ENCODE measurements around the gene SLC38A11.

The SLC38A11 gene

DNA sequence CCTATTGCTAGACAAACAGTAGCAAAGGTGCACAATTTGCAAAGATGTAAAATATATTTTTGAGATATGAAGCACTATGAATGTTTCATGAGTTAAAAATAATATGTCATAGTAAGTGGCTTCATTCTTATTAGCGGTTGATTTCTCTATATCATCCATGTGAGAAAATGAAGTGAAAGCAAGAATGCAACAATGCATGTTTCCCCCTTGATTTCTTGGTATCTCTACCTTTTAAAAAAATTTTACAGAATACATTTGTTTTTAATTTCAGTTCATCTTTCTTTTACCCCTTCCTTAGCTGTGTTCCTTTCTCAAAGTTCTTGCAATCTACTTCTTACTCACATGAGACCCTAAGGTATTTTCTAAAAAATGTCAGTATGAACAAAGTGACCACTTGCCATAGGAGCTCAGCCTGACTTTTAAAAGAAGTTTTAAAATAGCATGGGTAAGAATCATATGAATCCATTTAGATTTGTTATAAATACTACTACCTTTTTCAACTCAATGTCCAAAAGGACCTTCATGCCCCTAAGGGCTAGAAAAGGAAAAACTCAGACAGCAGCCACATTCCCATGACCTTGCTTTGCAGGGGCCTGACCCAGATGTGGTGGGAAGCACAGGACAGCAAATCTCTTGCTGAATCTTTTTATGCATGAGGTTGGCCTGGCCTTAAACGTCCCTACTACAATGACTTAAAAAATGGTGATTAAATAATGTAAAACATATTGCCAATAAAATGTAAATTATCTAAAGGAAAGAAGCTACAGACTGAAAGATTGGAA lies 14.8 kb upstream of the SLC38A11 start:
- no peak for DNase-seq

DNA sequence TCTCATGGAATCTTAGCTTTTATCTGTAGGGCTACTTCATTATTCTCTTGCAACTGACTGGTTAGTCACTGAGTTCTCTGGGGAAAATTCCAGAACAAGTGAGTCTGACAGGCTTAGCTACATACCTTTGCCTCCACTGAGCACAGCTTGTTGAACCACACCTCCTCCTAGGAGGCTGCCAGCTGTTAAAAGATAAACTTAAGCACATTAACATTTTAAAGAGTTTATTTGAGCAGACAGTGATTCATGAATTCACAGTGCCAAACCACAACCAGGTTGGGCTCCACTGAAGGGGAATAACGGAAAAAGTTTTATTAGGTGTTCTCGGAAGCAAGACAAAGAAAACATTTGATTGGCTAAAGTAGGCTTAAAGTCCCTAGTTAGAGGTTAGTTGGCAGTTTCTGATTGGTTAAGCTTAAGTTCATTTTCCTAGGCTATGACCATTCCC lies 12.5 kb upstream of the SLC38A11 start:
- DNase-seq: no peak

DNA sequence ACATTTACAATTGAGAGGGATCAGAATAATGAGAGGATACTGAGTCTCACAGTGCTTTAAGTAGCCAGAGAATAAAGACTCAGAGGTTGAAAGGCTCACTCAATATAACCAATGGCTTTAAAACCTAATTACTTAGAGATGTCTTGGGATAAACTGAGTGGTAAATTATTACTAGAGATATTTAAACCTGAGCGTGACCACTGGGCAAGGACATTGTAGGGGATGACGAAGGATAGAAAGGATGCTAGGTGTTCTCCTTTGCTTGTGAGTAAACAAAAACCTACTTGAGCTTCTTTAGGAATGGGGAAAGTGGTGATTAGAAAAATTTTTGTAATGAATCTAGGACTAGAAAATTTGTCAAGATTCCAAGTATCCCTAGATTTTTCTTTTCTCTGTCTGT lies 12.0 kb upstream of the SLC38A11 start:
- no peak for DNase-seq

DNA sequence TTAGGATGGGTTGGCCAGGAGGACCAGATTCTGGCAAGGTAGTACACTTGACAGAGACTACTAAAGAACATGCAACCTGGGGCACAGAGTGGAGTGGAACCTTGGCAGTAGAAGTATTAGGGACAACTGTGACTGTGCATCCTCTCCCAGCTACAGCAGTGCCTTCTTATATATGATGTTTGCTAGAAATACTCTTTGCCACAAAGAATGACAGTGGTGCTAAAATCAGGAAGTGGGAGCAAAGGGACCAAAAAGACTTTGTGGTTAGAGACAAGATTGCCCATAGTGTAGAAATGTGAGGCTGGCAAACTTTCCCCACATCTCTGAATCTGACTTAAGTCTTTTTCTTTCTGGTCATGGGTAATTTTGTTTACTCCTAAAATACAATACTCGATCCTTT lies 9.4 kb upstream of the SLC38A11 start:
- DNase-seq: no peak

DNA sequence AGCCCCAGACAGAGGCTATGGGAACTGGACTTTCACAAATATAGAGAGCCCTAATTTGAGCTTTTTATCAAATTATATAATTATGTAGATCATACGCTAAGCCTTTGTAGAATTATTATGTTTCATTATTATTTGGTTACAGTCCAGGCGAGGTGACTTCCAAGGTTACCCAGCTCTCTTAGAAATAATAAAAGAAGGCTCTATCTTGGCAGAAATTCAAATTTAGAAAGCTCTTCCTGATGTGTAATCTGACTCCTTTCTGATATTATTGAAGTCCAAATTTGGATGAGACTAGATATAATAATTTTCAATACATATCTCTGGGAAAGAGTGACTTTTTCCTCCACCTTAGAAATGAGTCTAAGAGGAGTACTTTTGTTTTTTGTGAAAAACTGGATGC lies 4.8 kb upstream of the SLC38A11 start:
- no peak for DNase-seq

DNA sequence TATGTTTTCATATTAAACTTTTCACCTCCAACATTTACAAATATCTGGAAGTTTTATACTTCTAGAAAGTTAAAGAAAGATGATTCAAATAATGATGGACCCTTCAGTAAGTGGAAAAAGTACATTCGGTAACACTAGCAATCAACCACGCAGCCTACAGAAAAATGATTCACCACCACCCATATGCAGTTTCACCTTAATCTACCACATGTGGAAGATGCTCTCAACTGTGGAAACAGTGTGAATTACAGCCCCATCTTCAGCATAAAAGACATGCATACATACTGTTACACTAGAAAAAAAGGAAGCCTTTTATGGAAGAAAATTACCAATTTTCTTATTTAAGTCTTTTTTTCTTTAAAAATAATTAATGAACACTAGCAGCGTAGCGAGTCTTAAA lies 1.1 kb downstream of the SLC38A11 start:
- DNase-seq: no peak

DNA sequence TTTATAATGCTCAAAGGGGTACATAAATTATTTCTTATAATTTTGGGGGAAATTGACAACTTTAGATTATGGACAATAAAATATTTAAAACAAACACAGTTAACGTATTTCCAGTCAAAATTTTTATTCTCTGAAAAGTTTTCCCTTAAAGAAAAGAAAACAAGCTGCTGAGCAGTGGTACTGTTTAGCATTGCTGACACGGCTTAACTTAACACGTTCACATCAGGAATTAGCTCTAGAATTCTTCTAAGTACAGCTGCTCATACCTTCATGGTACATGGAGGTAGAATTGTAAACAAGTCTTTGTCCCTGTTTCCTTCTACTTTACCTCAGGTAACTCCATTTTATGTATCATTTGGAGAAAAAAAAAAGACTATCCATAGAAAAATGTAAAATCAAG lies 2.0 kb downstream of the SLC38A11 start:
- no peak for DNase-seq

DNA sequence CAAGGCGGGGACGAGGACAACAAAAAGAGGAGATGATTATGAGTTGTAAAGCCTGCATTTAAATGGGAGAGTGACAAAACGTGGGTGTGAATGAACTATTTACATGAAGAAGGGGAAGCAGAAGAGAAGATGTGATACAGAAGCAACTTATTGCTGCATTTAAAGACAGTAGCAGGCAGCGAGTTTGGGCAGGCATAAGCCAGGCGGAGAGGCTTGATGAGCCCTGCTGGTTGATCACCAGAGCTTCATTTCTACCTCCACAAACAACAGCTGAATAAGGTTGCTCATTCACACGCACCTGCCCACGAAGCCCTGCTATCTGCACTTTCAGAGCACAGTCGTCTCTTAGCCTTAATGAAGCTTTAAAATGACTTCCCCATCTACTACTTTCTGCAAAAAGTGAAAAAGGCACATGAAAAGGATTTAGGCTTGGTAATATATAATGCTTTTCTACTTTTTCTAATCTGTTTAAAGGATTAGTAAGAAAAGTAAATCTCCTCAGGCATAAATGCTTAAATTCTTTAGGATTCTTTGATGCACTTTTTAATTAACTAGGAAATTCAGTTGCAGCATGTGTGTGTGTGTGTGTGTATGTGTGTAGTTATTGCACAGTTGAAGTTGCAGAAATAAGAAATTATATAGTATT lies 3.1 kb downstream of the SLC38A11 start:
- DNase-seq: no peak

DNA sequence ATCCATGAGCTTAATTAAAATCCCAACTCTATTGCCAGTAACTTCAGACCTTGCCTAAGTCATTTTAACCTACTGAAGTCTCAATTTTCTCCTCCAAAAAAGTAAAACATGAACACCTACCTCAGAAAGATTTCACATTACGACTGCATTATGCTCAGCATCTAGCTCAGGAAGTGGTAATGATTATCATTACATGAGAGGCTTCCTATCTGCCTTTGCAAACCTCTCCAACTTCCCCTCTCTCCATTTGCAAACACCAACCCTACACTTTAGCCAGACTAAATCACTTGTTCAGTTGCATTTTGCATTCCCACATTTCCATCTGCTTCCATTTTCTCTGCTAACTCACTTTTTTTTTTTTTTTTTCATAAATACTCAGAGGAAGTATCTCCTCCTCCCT lies 6.8 kb downstream of the SLC38A11 start:
- no peak for DNase-seq

DNA sequence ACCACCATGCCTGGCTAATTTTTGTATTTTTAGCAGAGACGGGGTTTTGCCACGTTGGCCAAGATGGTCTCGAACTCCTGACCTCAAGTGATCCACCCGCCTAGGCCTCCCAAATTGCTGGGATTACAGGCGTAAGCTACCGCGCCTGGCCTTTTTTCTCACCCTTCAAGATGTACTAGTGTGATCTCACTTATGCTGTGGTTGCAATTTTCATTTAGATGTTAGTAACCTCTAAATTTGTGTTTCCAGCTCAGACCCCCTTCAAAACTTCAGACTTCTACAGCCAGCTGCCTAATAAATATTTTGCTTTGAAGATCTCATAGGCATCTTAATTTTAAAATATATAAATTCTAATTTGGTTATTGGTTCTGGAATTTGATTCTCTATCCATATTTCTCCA lies 8.0 kb downstream of the SLC38A11 start:
- DNase-seq: no peak

DNA sequence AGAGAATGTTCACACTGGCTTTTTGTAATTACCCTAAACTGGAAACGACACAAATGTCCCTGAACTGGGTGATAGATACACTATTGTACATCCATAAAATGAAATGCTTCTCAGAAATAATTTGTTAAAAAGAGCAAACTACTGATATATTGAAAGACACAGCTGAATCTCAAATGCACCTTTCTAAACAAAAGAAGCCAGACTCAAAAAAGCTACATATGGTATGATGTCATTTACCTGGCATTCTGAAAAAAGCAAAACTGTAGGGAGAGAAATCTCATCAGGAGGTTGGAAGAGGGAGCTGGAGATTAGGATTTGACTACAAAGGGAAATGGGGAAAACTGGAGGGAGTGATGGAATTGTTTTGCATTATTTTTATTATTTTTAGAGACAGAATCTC lies 12.0 kb downstream of the SLC38A11 start:
- no peak for DNase-seq

DNA sequence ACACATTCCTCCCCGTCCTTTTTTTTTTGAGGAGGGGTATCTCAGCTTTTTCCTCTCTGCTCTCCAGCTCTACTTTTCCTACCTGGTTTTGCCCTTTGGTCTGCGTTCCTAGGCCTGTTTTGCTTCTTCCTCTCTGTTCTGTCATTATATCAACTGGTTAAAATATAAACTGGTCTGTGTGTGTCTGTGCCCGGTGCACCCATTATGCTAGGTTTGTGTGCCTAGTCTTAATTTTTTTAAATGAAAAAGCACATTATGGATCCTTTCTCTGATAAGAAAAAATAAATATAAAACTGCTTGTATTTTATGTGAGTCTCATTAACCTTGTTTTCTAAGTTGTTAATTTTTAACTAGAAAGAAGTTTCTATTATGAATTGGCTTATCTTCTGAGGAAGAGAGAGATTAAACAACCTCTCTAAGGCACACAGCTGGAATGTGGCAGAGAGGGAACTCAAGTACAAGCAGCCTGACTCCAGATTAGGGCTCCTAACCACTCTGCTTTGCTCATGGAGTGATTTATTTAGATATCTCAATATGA lies 17.4 kb downstream of the SLC38A11 start:
- no peak for DNase-seq

DNA sequence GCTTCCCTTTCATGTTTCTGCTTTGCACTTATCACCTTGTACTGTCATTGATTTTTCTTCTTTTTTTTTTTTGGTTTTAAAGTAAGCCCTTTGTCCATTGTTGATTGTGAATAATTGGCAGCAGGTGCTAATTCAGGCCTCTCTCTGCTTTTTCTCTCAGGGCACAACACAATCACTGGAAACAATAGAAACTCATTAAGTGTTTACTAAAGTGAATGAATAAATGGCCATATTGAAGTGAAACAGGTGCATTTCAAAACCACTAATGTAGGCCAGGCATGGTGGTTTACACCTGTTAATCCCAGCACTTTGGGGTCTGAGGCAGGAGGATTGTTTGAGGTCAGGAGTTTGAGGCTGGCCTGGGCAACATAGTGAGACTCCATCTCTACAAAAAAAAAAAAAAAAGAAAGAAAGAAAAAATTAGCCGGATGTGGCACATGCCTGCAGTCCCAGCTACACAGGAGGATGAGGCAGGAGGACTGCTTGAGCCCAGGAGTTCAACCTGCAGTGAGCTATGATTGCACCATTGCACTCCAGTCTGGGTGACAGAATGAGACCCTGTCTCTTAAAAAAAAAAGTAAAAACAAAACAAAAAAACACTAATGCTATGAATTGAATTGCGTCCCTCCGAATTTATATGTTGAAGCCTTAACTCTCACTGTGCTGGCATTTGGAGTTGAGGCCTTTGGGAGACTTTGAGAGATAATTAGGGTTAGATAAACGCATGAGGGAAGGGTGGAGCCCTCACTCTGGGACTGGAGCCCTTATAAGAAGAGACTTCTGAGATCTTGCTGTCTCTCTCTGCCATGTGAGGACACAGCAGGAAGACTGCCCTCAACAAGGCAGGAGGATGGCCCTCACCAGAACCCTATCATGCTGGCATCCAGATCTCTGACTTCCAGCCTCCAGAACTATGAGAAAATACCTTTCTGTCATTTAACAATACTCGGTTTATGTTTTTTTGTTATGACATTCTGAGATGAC lies 19.9 kb downstream of the SLC38A11 start:
- DNase-seq: no peak

DNA sequence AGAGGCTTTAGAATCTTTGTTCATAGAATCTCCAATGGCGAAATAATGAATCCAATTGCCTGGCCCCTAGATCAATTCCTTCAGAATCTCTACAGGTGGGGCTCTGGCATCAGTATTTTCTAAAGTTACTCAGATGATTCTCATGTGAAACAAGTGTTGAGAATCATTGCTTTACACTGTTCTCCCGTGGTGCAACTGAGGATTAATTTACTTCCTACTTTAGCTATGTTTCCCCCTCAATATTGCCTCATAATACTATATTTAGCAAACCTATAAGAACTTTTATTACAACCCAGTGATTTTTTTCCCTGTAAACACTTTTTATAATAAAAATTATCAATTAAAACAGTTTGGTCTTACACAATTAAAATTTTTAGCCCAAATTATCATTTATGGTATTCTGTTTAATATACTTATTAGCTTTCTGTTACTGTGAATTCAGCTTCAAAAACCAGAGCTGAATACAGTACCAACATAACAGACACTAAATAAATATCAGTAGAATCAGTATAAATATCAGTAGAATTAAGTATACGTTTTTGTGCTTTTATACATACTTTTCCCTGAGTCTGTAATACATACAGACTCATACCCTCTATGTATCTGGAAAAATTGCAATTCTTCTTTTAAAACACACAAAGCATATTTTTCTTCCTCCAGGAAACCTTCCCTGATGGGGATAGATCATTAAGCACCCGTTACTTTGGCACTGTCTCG lies 20.8 kb downstream of the SLC38A11 start:
- DNase-seq: no peak

DNA sequence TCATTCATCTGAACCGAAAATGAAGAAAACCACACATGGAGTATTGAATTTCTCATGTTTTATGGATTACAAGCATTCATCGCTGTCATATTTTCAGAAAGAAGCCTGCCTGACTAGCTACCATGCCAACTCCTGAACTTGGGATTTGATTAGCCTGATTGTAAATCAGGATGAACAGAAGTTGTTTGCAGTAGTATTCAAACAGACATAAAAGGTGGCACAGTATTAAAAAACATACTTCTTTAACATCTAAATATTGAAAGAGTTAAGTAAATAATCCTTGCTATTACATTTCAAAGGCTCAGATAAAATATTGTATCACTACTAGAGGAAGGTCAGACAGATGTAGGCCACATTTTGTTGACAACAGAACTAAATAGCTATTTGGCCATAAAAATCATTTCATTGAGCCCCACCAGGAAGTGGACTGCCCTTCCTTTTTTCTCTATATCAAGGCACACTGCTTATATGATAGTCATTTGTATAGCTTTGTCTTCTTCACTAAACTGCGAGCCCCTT lies 21.6 kb downstream of the SLC38A11 start:
- peak; percentile 8 for DNase-seq

DNA sequence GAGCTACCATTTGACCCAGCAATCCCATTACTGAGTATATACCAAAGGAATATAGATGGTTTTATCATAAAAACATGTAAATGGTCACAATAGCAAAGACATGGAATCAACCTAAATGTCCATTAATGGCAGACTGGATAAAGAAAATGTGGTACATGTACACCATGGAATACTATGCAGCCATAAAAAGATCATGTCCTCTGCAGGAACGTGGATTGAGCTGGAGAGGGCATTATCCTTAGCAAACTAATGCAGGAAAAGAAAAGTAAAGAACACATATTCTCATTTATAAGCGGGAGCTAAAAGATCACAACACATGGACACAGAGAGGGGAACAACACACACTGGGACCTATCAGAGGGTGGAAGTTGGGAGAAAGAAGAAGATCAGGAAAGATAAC lies 22.9 kb downstream of the SLC38A11 start:
- DNase-seq: no peak

DNA sequence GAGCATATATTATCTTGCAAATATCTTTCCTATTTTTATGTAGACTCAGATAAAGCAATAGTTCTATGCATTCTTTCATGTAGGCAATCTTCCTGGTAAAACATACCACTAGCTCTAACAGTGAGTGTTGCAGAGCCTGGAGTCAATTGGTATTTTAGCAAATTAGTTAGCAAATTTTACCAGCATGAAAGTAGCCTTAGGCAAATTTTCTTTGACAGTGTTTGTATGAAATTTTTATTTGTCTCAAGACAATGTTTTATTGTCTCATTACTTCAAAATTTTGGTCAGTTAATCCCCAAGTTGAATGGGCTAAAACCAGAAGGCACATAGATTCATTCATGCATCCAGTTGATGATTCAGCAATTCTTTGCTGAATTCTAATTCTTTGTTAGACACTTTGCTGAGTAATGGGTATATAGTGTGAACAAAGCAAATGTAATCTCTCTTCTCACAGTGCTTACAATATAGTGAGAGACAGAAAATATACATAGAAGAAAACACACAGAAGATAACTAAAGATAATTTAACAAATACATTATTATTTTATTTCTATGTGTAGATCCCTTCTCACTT lies 27.1 kb downstream of the SLC38A11 start:
- no peak for DNase-seq

DNA sequence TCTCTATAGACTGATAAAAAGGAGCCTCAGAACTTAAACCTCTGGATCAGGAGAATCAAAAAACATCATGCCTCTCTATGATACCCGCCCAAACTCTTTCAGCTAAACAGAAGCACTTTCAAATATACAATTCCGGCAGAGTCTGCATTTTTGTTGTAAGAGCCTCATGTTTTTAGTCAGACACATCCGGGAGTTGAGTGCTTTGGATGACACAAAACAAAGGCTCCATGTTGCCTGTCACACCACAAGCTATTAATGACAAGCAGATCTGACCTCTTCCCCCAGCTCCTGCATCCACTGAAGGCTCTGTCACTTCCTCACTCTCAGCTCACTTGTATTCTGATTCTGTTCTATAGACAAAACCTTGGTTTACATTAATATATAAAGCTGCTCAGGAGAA lies 33.2 kb downstream of the SLC38A11 start:
- no peak for DNase-seq

DNA sequence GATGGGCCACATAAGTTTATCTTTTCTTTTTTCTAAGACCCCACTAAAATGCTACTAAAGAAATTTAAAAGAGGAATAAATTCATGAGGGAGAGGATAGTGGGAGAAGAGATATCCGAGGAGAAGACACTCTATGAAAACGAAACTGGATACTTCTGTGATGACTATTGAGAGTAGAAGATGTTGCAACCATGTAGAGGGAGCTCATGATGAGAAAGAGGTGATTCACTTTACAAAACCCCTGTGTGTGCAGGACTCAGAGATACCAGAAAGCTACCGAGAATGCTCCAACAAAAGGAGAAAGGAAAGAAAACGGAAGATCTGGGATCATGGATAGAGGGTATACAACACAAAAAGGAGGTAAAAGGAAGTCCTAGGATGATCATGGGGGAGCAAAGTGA lies 34.9 kb downstream of the SLC38A11 start:
- DNase-seq: no peak

DNA sequence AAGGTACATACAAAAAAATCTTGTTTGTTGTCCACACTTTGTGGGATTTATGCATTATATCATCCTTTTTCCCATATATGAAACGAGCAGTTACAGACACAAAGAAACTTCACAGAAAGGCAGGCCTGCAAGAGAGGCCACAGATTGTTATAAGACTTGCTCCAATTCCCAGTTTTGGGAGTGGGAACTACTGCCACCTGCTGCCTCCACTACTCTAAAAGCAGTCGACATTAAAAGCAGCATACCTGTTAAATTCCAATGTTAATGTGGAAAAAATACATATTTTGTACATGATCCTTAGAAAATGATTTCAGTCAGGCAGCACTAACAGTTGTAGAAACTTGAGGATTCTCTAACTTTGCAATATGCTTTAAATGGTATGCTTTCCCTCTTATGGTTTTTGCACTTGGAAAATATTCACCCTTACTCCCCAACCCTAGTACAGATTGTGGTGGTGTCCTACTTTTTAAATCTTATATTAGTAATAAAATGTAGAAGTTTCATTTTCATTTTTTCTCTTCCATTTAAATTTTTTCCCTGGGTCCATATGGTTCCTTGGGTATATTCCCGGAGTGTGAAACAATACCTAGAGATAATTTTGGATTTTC lies 37.9 kb downstream of the SLC38A11 start:
- peak; percentile 63 for DNase-seq

DNA sequence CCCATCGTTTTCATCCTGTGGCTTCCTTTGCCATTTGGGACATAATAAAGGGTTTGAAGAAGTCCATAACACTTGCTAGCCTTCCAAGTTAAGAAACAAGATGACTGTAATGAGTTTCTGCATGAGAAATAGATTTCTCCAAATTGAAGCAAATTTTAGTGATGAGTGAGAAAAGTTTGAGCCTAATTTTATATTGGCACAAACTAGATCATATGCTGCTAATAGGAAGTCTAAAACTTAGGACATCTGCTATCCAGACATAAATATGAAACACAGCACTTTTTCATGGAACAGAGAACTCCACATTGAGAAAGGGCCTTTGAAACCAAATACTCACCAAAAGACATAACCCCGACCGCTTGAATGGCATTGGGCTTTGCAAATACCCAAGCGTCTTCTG lies 39.8 kb downstream of the SLC38A11 start:
- no peak for DNase-seq
